NCI-H1092 (cell line): ENCODE measurements around the gene NCS1.
"Not testable (repeated sequence)": the region's sequence is repeated elsewhere in the genome, so short reads cannot be mapped to it uniquely, and the experiment has no call there.

Experiments
- DNase-seq: peaks from one replicate; lab custom pipeline; 2025; lab: John Stamatoyannopoulos, UW

NCS1 gene

DNA sequence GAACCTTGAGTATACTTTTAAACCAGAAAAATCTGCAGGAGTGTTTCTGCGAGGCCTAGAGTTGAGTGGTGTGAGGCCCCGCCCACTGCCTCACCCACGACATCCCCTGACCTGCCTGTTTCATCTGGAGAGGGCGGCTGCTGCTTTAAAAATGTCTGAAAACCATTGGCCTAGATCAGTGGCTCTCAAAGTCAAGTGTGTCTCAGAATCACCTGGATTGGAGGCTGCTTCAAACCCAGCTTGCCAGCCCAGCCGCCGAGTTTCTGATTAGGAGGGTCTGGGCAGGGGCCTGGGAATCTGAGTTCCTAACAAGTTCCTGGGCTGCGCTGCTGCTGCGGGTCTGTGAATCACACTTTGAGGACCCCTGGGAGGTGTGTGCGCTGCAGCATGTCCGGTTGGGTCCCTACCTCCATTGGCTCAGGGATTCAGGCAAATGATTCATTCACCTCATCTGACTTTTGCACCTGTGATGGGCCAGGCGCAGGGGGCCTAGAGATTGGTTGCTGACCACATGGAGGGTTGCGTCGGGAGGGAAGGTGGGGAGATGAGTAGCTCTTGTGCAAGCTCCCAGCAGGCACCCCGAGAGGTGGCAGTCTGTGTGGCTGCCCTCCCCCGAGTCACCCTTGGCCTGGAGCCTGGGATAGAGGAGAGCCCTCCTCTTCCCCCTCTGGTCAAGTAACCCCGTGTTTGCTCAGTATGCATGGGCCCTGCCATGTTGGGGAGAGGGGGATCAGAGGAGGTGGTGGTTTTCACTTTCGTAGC is 65.7 kb downstream of the NCS1 start:
- no peak for DNase-seq

DNA sequence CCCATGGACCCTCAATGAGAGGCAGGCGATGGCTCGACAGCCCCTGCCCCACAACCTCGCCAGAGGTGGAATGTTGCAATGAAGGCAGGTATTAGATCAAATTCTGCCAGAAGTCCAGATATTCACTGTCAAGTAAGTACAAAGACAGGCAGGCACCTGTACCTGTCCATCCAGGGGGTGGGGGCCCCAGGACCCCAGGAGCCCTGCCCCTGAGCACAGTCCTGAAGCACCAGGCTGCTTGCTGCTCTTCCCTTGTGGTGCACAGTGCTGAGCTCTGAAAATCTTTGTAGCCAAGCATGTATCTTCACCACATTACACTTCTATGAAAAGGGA is 67.1 kb downstream of the NCS1 start:
- DNase-seq = no peak

DNA sequence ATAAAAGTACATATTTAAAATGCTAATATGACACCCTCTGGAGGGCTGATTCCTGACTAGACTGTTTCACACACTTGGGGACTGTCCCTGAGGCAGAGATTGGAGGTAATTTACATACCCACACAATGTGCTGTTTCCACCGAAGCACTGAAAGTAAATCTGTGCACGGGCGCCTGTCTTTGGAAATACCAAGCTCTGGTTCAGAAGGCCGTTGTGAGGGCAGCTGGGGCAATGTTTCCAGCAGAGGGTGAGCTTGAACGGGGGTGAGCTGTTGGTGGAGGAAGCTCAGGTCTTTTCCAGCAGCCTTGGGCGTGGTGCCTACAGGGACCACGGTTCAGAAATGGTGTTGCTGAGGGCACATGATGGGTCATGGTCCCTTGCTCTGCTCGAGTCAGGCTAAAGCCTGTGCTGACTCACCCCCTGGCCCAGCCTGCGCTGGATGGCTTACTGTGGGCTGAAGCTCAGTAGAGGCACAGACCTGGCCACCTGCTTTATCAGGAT is 67.6 kb downstream of the NCS1 start:
- DNase-seq = no peak

DNA sequence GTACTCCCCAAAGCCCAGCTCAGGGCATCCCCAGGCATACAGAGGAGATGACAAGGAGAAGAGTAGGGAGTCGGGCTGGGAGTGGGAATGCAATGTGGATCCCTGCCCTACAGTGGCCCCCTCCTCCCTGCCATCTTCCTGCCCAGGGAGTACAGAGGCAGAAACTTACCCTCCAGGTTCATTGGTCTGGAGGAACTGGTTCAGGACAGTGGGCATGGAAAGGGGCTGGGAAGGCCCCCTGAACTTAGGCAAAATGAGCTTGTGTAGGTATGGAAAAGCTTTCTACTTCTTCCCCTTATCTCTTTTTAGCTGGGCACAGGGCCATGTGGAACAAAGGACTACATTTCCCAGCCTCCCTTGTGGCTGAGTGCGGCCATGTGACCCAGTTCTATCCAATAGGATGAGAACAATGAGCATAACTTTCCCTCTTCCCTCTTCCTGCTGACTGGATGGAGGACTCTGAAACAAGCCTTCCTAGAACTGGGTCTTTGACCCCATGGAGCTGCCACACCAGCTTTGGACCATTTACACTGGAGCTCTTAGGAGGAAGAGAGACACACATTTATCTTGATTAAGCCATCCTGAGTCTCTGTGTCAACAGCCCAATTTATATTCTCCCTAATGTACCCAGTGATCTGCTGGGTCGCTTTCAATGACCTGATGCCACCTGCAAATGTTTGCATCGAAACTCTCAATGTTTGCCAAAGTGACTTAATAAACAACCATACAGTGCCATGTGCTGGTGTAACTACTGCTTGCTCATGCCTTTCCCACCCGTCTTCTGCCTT is 68.4 kb downstream of the NCS1 start:
- peak; percentile 36 for DNase-seq

DNA sequence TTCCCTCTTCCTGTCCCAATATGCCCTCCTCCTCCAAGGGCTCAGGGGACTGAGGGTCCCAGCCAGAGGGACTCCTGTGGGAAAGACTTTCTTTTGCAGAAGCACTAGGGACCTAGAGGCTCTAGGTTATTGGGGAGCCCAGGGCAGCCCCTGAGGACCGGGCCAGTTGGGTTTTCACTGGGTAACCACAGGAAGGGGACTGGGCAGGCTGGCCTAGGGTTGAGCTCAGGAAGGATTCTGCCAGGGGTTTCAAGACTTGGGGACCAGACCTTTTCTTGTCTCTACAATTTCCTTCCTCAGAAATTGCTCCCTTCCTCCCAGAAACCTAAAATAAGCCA is 69.0 kb downstream of the NCS1 start:
- no peak for DNase-seq

DNA sequence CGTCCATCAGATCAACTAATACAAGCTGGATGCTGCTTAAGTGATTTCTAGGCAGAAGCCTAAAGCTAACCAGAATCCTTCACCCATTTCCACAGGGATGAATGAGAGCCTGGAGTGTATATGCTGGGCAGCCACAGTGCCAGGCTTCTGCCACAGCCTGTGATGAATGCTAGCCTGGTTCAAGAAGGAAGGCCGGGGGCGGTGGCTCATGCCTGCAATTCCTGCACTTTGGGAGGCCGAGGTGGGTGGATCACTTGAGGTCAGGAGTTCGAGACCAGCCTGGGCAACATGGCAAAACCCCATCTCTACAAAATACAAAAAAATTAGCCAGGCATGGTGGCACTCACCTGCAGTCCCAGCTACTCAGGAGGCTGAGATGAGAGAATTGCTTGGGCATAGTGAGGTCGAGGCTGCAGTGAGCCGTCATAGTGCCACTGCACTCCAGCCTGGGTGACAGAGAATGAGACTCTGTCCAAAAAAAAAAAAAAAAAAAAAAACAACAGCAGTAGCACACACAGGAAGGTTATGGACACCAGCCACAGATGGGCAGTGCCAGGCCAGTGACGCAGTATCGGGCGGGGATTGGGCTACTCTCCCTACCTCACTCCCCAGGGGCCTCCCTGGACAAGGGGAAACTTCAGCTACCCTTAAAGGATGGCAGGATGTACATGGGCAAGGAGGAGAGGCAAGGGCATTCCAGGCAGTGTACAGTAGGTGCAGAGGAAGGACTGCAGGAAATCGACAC is 70.2 kb downstream of the NCS1 start:
- no peak for DNase-seq

DNA sequence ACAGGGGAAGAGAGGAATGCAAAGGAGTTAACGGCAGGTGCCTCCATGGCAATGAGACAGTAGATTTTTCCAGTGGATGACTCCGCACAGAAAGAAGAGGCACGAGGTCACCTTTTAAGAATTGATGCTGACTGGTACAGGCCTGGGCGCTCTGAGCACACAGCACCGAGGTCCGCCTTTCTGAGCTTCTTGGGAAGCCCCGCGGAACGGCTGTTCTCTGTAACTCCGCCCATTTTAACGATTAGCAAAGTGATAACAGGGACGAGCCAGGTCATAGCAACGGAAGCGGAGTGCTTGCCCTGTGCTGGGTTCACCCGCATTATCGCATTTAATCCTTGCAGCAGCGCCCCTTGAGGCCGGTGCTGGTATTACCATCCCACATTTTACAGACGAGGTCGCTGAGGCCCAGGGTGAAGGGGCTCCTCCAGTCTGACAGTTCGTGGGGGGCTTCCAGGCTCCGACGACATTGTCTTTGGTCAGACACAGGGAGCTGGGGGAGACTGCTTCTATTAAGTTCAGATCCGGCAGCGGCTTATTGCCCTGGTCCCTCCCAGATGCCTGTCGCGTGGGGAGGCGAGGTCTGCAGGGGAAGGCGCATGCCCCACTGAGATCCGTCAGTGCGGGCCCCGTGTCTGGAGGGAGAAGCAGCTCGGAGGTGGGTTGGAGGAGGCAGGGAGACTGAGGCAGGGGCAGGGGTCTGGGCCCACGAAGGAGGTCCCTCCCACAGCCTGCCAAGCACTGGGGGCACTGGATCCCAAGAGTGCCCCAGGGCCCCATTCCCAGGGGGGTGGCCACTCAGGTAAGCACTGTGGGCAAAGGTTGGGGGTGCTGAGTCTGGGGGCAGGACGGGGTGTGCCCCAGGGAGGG is 71.0 kb downstream of the NCS1 start:
- peak; percentile 66 for DNase-seq

DNA sequence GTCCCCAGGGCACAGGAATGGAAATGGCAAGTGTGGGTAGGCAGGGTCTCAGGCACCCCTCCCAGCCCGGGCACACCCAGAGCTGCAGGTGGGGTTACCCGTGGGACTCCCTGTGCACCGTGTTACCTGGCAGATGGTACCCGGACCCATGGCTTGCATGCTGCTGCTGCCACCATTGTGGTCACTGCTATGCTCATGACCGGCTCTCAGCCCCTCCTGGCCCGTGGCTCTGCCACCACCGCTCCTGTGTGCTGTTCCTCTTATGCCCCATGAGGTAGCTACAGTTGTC is 71.6 kb downstream of the NCS1 start:
- no peak for DNase-seq

DNA sequence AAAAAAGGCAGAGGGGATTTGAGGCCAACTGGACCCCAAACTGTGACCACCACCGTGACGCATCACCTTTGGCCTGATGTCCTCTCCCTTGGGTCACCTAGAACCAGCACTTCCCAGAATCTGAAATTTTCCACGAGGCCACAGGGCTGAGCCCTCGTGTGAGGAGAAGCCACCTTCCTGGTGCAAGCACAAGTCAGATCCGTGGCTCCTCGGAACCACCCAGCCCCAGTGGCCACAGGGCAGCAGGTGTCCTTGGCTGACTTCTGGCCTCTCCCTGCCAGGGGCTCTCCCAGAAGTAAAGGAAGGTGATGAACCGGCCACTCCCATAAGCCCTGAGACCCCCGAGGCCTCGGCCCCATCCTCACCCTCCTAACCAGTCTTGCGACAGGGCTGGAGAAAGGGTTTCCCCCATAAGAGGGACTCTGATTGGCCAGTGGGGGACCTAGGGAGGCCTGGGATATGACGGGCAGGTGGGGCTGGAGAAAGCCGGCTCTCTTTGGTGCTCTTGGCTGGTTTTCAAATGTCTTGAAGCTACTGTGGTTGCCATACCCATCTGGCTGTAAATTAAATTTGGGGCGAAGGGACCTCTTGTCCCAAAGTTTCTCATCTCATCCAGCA is 72.5 kb downstream of the NCS1 start:
- DNase-seq = no peak

DNA sequence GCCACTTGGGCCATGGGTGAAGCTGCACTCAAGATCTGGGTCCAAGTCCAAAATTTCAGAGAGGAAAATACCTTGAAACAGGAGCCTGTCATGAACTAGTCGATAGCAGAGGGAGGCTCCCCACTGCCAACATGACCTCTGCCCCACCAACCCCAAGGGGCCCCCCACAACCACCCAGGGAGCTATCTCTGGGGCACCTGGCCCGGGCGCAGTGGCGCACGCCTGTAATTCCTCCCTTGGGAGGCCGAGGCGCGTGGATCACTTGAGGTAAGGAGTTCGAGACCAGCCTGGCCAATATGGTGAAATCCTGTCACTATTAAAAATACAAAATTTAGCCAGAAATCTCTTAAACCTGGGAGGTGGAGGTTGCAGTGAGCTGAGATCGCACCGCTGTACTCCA is 73.3 kb downstream of the NCS1 start:
- no peak for DNase-seq

DNA sequence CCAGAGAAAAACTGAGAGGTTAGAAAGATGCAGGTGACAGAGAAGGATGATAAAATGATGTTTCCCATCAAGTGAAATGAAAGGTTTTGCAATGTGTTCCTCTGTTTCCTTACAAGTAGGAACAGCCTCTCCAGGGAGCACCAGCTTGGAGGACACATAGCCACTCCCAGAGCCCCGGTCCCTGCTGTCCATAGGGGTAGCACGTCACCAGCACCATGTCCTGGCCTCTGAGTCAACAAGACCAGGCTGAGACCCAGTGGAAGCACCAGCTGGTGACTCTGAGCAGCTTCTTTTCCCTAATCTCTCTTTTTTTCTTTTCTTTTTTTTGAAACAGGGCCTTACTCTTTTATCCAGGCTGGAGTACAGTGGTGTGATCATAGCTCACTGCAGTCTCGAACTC is 73.9 kb downstream of the NCS1 start:
- DNase-seq = no peak

DNA sequence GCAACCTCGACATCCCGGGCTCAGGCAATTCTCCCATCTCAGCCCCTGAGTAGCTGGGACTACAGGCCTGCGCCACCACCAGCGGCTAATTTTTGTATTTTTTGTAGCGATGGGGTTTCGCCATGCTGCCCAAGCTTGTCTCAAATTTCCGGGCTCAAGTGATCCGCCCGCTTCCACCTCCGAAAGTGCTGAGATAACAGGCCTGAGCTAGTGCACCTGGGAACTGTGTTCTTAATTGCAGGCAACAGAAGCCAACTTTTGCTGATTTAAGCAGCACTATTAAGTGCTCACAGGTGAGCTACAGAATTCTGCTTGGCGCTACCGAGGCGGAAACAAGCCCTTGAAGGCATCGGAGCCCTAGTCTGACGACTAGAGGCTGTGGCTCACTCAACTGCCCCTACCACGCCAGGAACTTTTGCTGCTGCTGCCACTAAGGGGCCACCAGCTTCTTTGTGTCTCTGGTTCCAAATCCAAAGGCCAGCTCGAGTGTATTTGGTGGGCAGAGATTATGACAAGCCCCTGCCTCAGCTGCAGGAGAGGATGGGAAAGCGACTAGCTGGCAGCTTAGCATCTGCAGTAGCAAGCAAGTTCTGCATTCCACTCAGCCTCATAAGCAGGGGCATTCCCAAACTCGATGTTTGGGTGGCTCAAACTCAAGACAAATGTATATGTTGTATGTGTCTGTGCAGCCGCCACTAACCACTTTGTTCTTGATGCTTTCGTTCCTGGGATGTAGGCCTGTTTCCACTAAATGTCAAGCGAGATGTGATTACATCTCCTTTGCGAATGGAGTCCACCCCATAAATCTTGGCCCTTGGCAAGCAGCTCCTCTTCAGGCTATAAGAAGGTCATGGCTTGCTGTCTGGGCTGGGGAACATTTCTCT is 82.8 kb downstream of the NCS1 start:
- no peak for DNase-seq

DNA sequence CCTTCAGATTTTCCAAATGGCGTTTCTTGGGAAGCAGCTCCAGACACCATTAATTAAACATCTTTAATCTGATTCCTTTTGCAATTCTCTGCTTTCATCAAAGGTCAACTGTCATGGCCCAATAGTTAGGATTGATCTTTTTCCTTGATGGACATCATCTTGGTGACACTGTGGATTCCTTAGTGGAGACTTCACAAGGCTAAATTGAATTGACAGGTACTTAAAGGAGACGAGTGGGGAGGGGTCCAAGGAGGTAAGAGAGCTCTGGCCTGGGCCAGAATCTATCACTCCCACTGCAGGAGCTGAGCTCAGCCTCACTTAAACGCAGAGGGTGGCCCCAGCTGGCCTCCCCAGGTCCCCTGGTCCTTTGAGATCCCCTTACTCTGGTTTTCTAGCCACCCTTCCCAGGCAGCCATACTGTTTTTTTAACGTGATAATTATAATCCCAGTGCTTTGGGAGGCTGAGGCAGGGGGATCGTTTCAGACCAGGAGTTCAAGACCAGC is 83.5 kb downstream of the NCS1 start:
- no peak for DNase-seq

DNA sequence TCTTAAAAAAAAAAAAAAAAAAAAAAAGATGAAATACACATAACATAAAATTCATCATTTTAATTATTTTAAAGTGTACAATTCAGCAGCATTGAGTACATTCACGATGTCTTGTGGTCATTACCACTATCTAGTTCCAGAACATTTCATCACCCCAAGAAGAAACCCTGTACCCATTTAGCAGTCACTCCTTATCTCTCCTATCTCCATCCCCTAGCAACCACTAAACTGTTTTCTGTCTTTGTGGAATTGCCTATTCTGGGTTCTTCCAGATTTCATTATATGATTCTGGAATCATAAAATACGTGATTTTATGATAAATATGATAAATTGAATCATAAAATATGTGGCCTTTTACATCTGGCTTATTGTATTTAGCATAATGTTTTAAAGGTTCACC is 84.4 kb downstream of the NCS1 start:
- no peak for DNase-seq

DNA sequence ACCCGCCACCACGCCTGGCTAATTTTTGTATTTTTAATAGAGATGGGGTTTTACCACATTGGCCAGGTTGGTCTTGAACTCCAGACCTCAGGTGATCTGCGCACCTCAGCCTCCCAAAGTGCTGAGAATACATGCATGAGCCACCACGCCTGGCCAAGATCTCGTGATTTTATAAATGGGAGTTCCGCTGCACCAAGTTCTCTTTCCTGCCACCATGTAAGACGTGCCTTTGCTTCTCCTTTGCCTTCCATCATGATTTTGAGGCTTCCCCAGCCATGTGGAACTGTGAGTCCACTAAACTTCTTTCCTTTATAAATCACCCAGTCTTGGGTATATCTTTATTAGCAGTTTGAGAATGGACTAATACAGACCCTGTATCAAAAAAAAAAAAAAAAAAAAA is 85.9 kb downstream of the NCS1 start:
- not testable (repeated sequence) for DNase-seq

DNA sequence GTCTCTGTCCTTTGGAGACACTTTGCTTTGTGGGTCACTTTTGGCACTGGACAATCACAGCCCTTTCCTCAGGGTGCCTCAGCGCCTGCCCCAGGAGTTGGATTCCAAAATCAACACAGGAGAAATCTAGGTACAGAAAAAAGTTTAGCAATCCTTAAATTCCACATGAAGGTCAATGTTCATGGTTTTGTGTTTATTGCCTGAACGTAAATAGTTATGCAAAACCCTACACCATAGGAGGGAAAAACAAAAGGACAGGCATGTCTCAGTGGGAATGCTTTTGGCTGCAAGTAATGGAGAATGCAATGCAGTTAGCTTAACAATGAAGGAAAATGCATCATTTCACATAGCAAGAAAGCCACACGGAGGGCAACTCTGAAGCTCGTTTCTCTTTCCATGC is 86.8 kb downstream of the NCS1 start:
- no peak for DNase-seq

DNA sequence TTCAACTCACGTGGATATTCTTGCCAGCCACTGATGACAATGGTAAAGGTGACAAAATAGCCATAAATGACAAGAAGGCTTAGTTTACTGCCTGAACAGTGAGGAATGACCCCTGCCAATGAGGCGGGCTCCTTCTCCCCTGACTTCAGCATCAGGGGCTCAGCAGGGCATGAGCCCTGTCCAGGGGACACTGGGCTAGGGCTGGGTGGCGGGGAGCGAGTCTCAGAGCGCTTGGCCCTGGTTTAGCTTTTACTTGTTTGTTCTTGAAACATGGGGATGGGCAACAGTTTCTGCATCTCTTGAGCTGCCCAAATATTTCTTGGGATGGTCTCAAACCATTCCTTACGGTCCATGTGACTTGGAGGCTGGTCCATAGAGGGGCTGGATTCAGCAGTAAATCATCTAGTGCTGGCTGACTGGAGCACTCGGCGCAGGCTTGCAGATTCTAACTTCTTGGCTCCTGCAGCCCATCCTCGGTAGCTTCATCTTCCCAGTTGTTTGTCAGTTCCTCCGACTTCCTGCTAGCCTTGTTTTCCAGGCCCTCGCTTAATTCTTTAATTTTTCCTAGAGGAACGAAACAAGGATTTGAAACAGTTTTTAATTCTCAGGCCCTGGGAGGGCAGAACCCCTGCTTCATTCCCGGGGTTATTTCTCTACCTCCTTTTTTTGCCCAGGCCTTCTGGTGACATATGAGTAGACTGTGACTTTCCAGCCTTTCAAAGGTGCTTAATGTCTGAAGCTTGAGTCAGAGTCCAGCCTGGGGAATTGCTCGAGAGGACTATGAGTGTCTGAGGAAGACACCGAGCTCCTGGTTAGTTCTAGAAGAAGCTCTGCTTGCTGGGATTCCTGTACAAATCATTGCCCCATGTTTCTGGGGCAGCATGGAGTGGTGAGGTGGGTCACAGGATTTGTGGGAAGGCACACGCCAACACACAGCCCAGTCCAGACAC is 88.9 kb downstream of the NCS1 start:
- DNase-seq = no peak

DNA sequence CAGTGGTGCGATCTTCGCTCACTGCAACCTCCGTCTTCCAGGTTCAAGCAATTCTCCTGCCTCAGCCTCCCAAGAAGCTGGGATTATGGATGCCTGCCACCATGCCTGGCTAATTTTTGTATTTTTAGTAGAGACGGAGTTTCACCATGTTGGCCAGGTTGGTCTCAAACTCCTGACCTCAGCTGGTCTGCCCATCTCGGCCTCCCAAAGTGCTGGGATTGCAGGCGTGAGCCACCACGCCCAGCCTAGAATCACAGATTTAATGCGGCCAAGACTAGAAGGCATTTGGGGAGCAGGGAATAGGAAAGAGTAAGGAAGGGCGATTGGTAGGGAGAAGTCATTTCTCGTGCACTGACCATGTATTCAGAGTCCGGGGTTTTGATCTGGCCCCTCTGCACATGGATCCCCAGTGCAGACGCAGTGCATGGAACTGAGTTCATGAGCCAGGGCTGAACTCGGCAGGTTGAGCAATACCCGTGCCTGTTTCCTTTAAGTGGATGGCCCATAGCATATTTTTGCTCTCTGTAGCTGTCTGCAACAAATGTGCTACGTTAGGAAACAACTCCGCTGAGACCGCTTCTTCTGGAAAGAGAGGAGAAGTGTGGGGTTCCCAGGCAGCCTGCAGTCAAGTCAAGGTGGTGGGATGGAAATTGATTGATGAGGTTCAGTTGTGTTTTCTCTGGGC is 90.0 kb downstream of the NCS1 start:
- DNase-seq = no peak

DNA sequence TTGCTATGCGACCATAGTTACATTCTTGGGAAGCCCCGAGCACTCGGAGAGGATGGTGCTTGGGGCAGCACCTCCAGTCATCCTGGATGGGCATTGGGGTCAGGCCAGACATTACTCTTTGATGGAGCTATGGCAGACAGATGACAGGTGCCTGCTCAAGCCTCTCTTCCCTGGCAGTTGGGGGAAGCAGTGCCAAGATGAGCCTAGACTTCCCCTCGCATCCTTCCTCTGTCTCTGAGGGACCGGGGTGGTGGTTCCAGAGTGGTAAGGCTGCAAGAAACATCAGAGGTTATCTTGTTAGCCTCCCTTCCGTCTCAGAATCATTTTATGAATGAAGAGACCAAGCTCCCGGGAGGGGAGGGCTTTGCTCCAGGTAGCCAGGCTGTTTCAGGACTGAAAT is 90.6 kb downstream of the NCS1 start:
- no peak for DNase-seq
